HepG2 (cell line): ENCODE measurements around the gene C12orf43. TPM values are rescaled to one million over a fixed set of nuclear protein-coding genes. Genes with fewer than 3 reads are reported as not detected.

Experiments
- ATF7 ChIP-seq, 2 experiments: fragments of 450-650 bp in 1 of 2; sonication (generic) in 1 of 2; formaldehyde crosslinking in 1 of 2; IDR thresholded peaks; 2 replicates each; pipeline versions ENCODE4 v1.4.0 to v1.6.1; 2016 to 2020; ENCODE audit warnings: antibody characterized with exemption in 1 of 2, mild to moderate bottlenecking in 1 of 2, missing genetic modification reagents in 1 of 2
- CBX5 ChIP-seq: sonication (generic); formaldehyde crosslinking; IDR thresholded peaks from 2 replicates; pipeline ENCODE4 v1.4.0; 2020; ENCODE audit warnings: missing genetic modification reagents, borderline replicate concordance
- DMAP1 ChIP-seq: IDR thresholded peaks from 2 replicates; pipeline ENCODE4 v1.6.1; 2016
- HNRNPLL ChIP-seq: fragments of 200-400 bp; formaldehyde crosslinking; IDR thresholded peaks from 2 replicates; pipeline ENCODE4 v1.6.1; 2017; ENCODE audit warnings: mild to moderate bottlenecking, low read depth, low read length; ENCODE audit not compliant: poor library complexity, severe bottlenecking
- KDM6A ChIP-seq: IDR thresholded peaks from 2 replicates; pipeline ENCODE4 v1.6.1; 2016; ENCODE audit warnings: low read depth
- KMT2B ChIP-seq: IDR thresholded peaks from 2 replicates; pipeline ENCODE4 v1.6.1; 2016; ENCODE audit warnings: missing genetic modification reagents, missing compliant biosample characterization
- MLLT10 ChIP-seq: sonication (generic); formaldehyde crosslinking; IDR thresholded peaks from 2 replicates; pipeline ENCODE4 v1.4.0; 2020; ENCODE audit warnings: missing genetic modification reagents
- MZF1 ChIP-seq: sonication (generic); formaldehyde crosslinking; IDR thresholded peaks from 2 replicates; pipeline ENCODE4 v1.8.1; 2023; ENCODE audit warnings: mild to moderate bottlenecking, missing genetic modification reagents, borderline replicate concordance
- NFATC3 ChIP-seq: sonication (generic); formaldehyde crosslinking; IDR thresholded peaks from 2 replicates; pipeline ENCODE4 v1.5.1; 2020; ENCODE audit warnings: mild to moderate bottlenecking, missing genetic modification reagents
- POGK ChIP-seq: sonication (generic); formaldehyde crosslinking; conservative IDR thresholded peaks from 2 replicates; pipeline ENCODE4 v1.8.0; 2022; ENCODE audit warnings: mild to moderate bottlenecking, moderate library complexity, missing genetic modification reagents
- RAD51 ChIP-seq: fragments of 450-650 bp; IDR thresholded peaks from 2 replicates; pipeline ENCODE4 v1.6.1; 2016; ENCODE audit warnings: borderline replicate concordance
- SALL2 ChIP-seq: sonication (generic); formaldehyde crosslinking; IDR thresholded peaks from 2 replicates; pipeline ENCODE4 v1.8.1; 2023; ENCODE audit warnings: mild to moderate bottlenecking, missing genetic modification reagents, inconsistent platforms
- SMAD9 ChIP-seq: sonication (generic); formaldehyde crosslinking; IDR thresholded peaks from 2 replicates; pipeline ENCODE4 v1.5.1; 2020; ENCODE audit warnings: mild to moderate bottlenecking, missing genetic modification reagents
- SNAPC4 ChIP-seq: sonication (generic); formaldehyde crosslinking; IDR thresholded peaks from 2 replicates; pipeline ENCODE4 v1.4.0; 2020; ENCODE audit warnings: mild to moderate bottlenecking, missing genetic modification reagents
- THAP11 ChIP-seq: IDR thresholded peaks from 2 replicates; pipeline ENCODE4 v1.6.1; 2016; ENCODE audit warnings: missing biosample characterization, missing genetic modification reagents
- ZFX ChIP-seq: sonication (generic); formaldehyde crosslinking; IDR thresholded peaks from 2 replicates; pipeline ENCODE4 v1.4.0; 2020; ENCODE audit warnings: mild to moderate bottlenecking, low read depth, missing genetic modification reagents, moderate library complexity
- ZMYM4 ChIP-seq: sonication (generic); formaldehyde crosslinking; IDR thresholded peaks from 2 replicates; pipeline ENCODE4 v1.8.1; 2023; ENCODE audit warnings: mild to moderate bottlenecking, missing genetic modification reagents
- ZNF18 ChIP-seq: sonication (generic); formaldehyde crosslinking; IDR thresholded peaks from 2 replicates; pipeline ENCODE4 v1.8.0; 2022; ENCODE audit warnings: mild to moderate bottlenecking, missing genetic modification reagents; ENCODE audit not compliant: insufficient replicate concordance
- ZNF317 ChIP-seq: sonication (generic); formaldehyde crosslinking; IDR thresholded peaks from 2 replicates; pipeline ENCODE4 v1.5.0; 2020; ENCODE audit warnings: mild to moderate bottlenecking, missing genetic modification reagents
- ZNF430 ChIP-seq: sonication (generic); formaldehyde crosslinking; IDR thresholded peaks from 2 replicates; pipeline ENCODE4 v1.9.0; 2021; ENCODE audit warnings: mild to moderate bottlenecking, missing genetic modification reagents
- ZNF550 ChIP-seq: sonication (generic); formaldehyde crosslinking; IDR thresholded peaks from 2 replicates; pipeline ENCODE4 v1.4.0; 2020; ENCODE audit warnings: mild to moderate bottlenecking, missing genetic modification reagents, borderline replicate concordance
- polyA plus RNA-seq, 8 experiments: library from polyadenylated mRNA; depleted of rRNA in 3 of 8; stranded (reverse) in 7 of 8; unstranded in 1 of 8; fragments of >200 nt; fragmentation: Illumina TruSeq in 4 of 8; extraction: Trizol in 4 of 8; gene quantifications; 2 replicates each; pipeline versions ENCODE4 v1.2.1 to v1.2.3, GENCODE V29; 2011 to 2016; ENCODE audit warnings: low read depth in 4 of 8, missing spikeins in 1 of 8, mixed read lengths in 1 of 8; ENCODE audit not compliant: insufficient read depth in 1 of 8
- total RNA-seq, 5 experiments: library from RNA; depleted of rRNA; stranded (reverse); fragments of >200 nt; fragmentation: Illumina TruSeq; extraction: Trizol; gene quantifications; 2 replicates each; pipeline ENCODE4 v1.2.3, GENCODE V29; 2016; ENCODE audit warnings: low read depth in 1 of 5

Gene C12orf43
- total and polyA plus RNA-seq, 2 of the 13 experiments (the other 11 are each of a cell fraction or from before 2014, with no cell fraction given), result 7.9 to 11.1 TPM

- 0 out of 2 replicates have a peak, but pooled peaks have one; percentile 29 for TF ChIP-seq POGK (CRISPR knock-in tag)
- TF ChIP-seq ZNF18 (CRISPR knock-in tag), result no peak
- peak; percentile 42; the same call in 1 of the 2 replicates for TF ChIP-seq ZNF430 (CRISPR knock-in tag)
- no peak for TF ChIP-seq NFATC3 (CRISPR knock-in tag)
- TF ChIP-seq SMAD9 (CRISPR knock-in tag), result 0 out of 2 replicates have a peak, but pooled peaks have one; percentile 56
- 0 out of 2 replicates have a peak, but pooled peaks have one; percentile 27 for TF ChIP-seq ZMYM4 (CRISPR knock-in tag)
- TF ChIP-seq KDM6A (CRISPR knock-in tag), result no peak
- TF ChIP-seq MLLT10, result no peak
- TF ChIP-seq THAP11 (CRISPR knock-in tag), result peak; percentile 100
- peak; percentile 97 for TF ChIP-seq ATF7 (IDR thresholded peaks at IDR 0.05)
- TF ChIP-seq ATF7 (CRISPR knock-in tag; IDR thresholded peaks at IDR 0.05), result 0 out of 2 replicates have a peak, but pooled peaks have one; percentile 70
- no peak for TF ChIP-seq MZF1
- TF ChIP-seq SALL2 (CRISPR knock-in tag), result peak; percentile 43
- no peak; the same call in 1 of the 2 replicates for TF ChIP-seq ZFX (CRISPR knock-in tag)
- no peak for TF ChIP-seq ZNF317 (CRISPR knock-in tag)
- TF ChIP-seq ZNF550 (CRISPR knock-in tag), result 0 out of 2 replicates have a peak, but pooled peaks have one; percentile 72
- TF ChIP-seq RAD51, result no peak
- TF ChIP-seq KMT2B (CRISPR knock-in tag), result peak; percentile 83
- TF ChIP-seq CBX5 (CRISPR knock-in tag), result peak; percentile 77; the same call in 1 of the 2 replicates
- TF ChIP-seq HNRNPLL, result peak; percentile 48
- no peak for TF ChIP-seq SNAPC4 (CRISPR knock-in tag)
- peak; percentile 63 for TF ChIP-seq DMAP1 (CRISPR knock-in tag)
Measured at GRCh38 chr12:121015825-121016766, at the start of gene C12orf43 (continued).
